ENCODE measurements around the gene CARMIL3.

CARMIL3 gene

DNA sequence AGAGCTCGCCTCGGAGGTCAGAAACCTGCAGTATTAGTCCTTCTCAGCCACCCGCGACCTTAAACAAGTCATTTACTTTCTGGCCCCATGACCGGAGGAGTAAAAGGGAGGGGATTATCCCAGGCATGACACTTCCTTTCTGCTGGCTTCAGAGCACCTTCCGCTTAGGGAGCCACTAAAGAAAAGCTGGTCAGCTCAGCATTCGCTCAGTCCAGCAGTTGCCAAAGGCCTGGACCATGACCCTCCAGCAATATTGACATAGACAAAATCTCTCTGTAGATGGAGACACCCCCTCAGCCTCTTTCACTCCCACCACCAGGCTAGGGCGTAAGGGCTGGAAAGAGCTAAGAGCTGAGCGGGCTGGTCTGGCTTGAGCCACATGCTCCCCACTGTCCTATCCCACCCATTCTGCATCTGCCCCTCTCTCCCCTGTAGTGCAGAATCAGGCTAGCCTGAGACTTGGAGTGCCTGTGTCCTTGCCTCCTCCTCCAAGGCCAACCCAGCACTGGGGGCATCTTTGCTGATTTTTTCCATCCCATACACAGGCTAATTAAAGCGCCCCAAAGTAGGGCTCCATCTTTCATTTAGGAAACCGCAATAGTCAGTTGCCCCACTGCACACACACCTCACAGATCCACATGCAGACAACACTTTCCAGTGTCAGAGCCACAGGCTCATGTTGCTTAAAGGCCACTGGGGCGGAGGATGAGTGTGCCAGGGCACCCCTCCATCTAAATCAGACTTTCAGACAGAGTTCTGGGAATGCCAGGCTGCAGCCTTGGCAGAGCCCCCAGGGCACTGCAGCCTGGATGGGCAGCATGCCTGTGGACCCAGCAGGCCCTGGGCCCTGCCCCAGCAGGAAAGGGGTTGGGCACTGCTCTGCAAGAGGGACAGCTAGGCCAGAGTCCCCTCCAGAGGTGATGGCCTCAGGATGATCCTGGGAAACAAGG lies 15.6 kb downstream of the CARMIL3 start:
- DNase-seq (ENCODE audit: insufficient read length), result no peak
- TF ChIP-seq POLR2AphosphoS5 (IDR thresholded peaks at IDR 0.05; ENCODE audit: low read depth, low read length) (no peak), TAF1 (IDR thresholded peaks at IDR 0.05; ENCODE audit: borderline replicate concordance, low read depth, low read length) (no peak), POLR2A (IDR thresholded peaks at IDR 0.05; ENCODE audit: low read depth, low read length) (no peak)
- FAIRE-seq, result no peak

DNA sequence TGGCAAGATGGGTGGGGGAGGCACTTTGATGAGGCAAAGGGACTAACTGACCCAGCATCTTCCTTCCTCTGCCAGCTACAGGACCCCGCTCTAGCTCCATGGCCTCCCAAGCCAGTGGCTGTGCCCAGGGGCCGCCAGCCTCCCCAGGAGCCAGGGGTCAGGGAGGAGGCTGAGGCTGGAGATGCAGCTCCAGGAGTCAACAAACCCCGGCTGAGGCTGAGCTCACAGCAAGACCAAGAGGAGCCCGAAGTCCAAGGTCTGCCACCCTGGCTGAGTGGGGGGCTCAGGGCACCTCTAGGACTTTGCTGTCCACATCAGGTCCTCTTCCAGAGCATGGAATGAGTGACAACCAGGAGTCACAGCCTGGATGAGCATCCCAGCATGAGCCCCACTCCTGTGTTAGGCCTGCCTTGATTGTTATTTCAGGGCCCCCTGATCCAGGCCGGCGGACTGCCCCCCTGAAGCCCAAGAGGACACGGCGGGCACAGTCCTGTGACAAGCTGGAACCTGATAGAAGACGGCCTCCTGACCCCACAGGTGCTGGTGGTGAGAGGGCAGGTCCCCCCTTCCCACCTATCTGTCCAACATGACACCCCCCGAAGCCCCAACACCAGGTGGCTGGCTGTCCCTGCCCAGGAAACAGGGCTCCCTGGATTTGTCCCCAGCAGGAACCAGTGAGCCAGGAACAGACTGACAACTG lies 17.1 kb downstream of the CARMIL3 start:
- FAIRE-seq, result no peak
- DNase-seq (ENCODE audit: insufficient read length), result no peak
- TF ChIP-seq POLR2AphosphoS5 (IDR thresholded peaks at IDR 0.05; ENCODE audit: low read depth, low read length) (no peak), POLR2A (IDR thresholded peaks at IDR 0.05; ENCODE audit: low read depth, low read length) (no peak), TAF1 (IDR thresholded peaks at IDR 0.05; ENCODE audit: borderline replicate concordance, low read depth, low read length) (no peak)

DNA sequence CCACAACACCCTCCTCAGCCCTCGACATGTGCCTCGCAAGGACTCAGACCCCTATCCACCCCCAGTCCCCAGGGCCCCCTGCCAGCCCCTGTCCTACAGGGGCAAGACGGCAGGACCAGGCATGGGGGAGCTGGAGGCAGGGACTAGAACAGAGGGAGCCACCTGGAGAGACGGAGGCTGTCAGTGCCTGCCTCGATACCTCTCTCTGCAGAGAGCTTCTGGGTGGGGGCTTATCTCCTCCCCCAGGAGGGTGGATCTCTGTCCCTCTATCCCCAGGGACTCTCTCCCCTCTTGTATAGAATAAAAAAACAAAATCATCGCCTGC lies 17.6 kb downstream of the CARMIL3 start:
- DNase-seq (ENCODE audit: insufficient read length) (no peak), FAIRE-seq (no peak)
- TF ChIP-seq POLR2A (IDR thresholded peaks at IDR 0.05; ENCODE audit: low read depth, low read length), result no peak
- no peak for TF ChIP-seq POLR2AphosphoS5 (IDR thresholded peaks at IDR 0.05; ENCODE audit: low read depth, low read length)
- no peak for TF ChIP-seq TAF1 (IDR thresholded peaks at IDR 0.05; ENCODE audit: borderline replicate concordance, low read depth, low read length)

DNA sequence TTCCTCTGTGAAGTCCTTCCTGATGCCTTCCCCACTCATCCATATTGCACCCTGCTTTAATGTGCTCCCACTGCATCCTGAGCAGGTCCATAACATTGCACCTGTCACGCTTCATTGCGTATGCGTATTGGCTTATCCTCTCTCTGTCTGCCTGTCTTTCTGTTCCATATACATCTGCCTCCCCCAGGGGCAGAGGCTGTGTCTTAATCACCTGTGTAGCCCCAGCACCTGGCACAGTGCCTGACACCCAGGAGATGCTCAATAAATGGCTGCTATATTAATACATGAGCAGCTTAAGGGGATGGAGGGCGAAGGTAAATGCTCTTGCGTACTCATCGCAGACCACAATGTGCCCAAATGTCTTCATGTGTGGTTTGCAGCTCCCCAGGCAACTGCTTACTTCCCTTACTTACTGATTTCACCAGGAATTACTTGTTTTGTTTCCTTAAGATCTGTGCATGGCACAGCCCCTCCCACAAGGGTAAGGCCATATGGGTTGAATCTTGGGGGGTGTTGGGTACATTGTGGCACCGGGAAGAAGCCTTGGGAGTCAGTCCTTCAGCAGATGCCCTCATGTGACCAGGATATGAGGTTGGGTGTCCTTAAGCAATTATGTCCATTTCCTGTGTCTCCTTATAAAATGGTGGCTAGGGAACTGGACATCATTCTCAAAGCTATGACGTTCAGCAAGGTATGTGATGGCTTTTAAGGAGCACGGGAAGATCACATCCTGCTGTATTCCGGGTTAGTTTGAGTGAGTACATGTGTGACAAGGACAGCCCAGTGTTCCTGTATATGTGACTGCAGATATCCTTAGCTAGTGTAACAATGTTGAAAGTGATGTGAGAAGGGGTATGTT lies 18.7 kb downstream of the CARMIL3 start:
- TF ChIP-seq POLR2AphosphoS5 (IDR thresholded peaks at IDR 0.05; ENCODE audit: low read depth, low read length), result no peak
- no peak for FAIRE-seq
- DNase-seq (ENCODE audit: insufficient read length), result no peak

DNA sequence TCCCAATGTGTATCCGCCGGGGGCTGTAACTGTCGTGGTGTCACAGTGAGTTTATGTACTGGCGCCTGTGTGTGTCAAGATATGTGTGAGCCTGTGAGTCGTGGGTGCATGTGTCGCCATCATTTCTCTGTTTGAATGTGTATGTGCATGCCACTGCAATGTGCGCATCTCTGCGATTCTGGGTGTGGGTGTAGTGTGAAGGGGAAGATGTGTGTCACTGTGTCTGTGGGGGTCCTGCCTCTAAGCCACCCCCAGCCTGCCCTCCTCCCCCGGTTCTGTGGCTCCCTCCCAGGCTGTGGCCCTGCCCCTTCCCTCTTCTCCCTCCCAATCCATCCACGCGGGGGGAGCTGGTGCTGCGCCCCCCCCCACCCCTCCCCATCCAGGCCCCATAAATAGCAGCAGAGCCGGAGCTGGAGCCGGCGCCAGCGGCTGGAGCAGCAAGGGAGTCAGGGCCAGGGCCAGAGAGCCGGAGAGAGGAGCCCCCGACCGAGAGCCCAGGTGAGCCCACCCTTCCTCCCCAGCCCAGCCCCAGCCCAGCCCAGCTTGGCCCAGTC lies 19.4 kb downstream of the CARMIL3 start, which contains the start of gene CPNE6:
Gene CPNE6 (plus strand): TSS at position 419 of the 554 bp plus-strand sequence. CDS start 1,375 bp downstream, outside the sequence.
- FAIRE-seq (no peak), DNase-seq (ENCODE audit: insufficient read length) (no peak)
- no peak for TF ChIP-seq POLR2A (IDR thresholded peaks at IDR 0.05; ENCODE audit: low read depth, low read length)
- TF ChIP-seq TAF1 (IDR thresholded peaks at IDR 0.05; ENCODE audit: borderline replicate concordance, low read depth, low read length), result no peak
- TF ChIP-seq POLR2AphosphoS5 (IDR thresholded peaks at IDR 0.05; ENCODE audit: low read depth, low read length), result no peak

DNA sequence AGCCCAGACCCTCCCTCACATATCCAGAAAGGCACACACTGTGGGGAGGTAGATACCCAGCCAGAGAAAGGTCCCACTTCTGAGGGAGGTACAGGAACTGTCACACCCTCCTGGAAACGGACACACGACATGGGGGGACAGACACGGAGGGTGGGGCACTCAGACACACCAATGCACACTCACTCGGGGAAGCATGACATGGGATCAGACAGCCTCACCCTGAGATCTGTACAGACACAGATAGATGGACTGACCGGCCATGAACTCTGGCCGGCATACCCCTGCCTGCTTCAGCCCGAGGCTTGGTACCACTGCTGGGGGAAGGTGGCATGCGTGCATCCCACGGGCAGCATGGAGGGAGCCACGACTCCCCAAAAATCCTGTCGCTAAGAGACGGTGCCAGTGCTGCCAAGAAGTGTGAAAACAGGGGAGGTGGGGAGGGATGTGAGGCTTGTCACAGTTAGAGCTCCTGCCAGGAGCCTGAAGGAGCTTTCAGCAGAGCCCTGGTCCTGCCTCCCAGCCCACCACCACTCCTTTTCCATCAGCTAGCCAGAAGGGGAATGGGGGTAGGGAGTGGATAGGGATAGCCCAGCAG lies 20.1 kb downstream of the CARMIL3 start:
- DNase-seq (ENCODE audit: insufficient read length), result no peak
- TF ChIP-seq POLR2A (IDR thresholded peaks at IDR 0.05; ENCODE audit: low read depth, low read length) (no peak), POLR2AphosphoS5 (IDR thresholded peaks at IDR 0.05; ENCODE audit: low read depth, low read length) (no peak), TAF1 (IDR thresholded peaks at IDR 0.05; ENCODE audit: borderline replicate concordance, low read depth, low read length) (no peak)
- FAIRE-seq, result no peak

DNA sequence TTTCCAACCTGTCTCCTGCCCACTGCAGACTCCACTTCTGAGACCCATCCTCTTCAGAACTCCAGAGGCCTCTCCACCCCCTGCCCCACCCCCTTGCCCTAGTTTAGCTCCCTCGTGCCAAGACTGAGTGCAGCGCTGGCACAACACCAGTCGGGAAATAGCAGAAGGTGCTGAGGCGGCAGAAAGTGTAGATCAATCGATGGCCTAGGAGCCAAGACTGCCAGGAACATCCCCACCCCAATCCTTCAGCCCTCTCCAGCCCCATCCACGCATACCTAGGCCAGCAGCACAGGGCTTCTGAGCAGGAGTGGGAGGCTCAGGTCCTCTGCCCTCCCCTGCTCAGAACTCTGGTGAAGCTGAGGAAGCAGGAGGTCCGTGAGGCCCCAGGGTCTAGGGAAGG lies 20.6 kb downstream of the CARMIL3 start:
- DNase-seq (ENCODE audit: insufficient read length) (no peak), FAIRE-seq (no peak)
- no peak for TF ChIP-seq POLR2AphosphoS5 (IDR thresholded peaks at IDR 0.05; ENCODE audit: low read depth, low read length)
- TF ChIP-seq POLR2A (IDR thresholded peaks at IDR 0.05; ENCODE audit: low read depth, low read length), result no peak
- TF ChIP-seq TAF1 (IDR thresholded peaks at IDR 0.05; ENCODE audit: borderline replicate concordance, low read depth, low read length), result no peak

DNA sequence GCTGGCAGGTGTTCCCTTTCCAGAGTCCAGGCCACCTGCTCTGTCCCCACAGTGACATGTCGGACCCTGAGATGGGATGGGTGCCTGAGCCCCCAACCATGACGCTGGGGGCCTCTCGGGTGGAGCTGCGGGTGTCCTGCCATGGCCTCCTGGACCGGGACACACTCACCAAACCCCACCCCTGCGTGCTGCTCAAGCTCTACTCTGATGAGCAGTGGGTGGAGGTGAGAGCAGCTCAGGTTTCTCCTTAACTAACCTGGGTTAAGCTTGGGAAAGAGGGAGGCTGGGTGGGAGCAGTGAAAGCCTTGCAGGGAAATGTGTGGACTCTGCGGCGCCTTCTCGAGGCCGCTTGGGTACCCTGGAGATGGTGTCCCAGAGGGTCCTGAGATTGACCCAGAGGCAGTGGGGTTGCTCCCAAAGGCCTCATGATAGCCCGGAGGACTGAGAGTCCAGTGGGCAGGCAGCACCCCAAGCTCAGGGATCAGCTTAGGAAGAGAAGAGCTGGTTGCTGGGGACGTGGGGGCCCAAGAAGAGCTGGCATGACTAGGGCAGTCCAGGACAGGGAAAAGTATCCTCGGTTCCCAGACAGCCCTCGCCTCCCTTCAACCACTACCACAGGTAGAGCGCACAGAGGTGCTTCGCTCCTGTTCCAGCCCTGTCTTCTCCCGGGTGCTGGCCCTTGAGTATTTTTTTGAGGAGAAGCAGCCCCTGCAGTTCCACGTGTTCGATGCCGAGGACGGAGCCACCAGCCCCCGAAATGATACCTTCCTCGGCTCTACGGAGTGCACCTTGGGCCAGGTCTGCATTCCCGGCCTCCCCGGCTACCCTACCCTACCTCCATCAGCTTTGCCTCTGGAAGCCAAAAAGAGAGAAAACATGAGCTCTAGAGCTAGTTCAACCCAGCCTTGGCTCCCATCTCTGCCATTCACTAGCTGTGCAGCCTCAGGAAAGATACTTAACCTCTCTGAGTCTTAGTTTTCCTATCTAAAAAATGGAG lies 21.4 kb downstream of the CARMIL3 start:
- DNase-seq (ENCODE audit: insufficient read length) (no peak), FAIRE-seq (no peak)
- no peak for TF ChIP-seq POLR2AphosphoS5 (IDR thresholded peaks at IDR 0.05; ENCODE audit: low read depth, low read length)
- TF ChIP-seq POLR2A (IDR thresholded peaks at IDR 0.05; ENCODE audit: low read depth, low read length), result no peak
- no peak for TF ChIP-seq TAF1 (IDR thresholded peaks at IDR 0.05; ENCODE audit: borderline replicate concordance, low read depth, low read length)

DNA sequence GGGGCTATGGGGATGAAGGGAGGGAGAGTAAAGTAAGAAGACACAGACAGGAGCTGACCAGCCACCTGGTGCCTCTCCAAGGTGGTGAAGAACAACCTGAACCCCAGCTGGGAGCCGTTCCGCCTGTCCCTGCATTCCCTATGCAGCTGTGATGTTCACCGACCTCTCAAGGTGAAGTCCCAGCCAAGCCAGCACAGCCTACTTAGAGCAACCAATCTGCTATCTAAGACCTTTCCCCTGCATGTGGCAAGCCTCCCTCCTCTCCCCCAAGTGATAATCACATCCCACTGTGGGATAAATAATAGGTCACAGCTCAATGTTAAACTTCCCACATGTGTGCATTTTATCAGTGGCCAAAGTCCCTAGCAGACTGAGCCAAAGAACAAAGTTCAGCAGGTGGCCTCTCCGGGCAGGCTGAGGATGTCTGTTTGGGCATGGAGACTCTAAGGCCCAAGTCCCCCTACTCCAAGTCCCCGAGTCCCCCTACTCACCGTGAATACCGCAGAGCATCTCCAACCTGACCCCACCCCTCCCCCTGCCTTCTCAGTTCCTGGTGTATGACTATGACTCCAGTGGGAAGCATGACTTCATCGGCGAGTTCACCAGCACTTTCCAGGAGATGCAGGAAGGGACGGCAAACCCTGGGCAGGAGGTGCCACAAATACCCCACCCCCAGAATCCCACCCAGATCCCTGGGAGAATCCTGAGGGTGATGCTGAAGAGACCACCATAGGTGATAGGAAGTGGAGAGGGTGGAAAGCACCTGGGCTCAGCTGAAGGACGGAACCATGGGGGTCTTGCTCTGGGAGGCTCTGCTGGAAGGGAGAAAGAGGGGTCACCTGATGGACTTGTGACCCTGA lies 23.0 kb downstream of the CARMIL3 start:
- TF ChIP-seq POLR2A (IDR thresholded peaks at IDR 0.05; ENCODE audit: low read depth, low read length) (no peak), TAF1 (IDR thresholded peaks at IDR 0.05; ENCODE audit: borderline replicate concordance, low read depth, low read length) (no peak)
- DNase-seq (ENCODE audit: insufficient read length), result no peak
- FAIRE-seq, result no peak
